GM19035 (cell line): Measurements from ENCODE around the gene CD28.
"Not testable (repeated sequence)": the region's sequence is repeated elsewhere in the genome, so short reads cannot be mapped to it uniquely, and the experiment has no call there.

Source experiments
- ATAC-seq: cut with Tn5 transposase; IDR thresholded peaks from one replicate; pipeline ENCODE4 v1.9.1; 2021; ENCODE audit not compliant: unreplicated experiment

The CD28 gene

GRCh38 chr2:203685789-203686420 is 20.5 kb upstream of the CD28 start:
- ATAC-seq = no peak

GRCh38 chr2:203687165-203687564 is 19.3 kb upstream of the CD28 start:
- no peak for ATAC-seq

GRCh38 chr2:203688798-203689197 is 17.6 kb upstream of the CD28 start:
- peak; percentile 77 for ATAC-seq

- ATAC-seq = no peak
These were observed 16.9 kb upstream of the CD28 start for GRCh38 chr2:203689426-203690116.

GRCh38 chr2:203690117-203690431 is 16.4 kb upstream of the CD28 start:
- ATAC-seq = no peak

- ATAC-seq = no peak
These were observed 15.9 kb upstream of the CD28 start for GRCh38 chr2:203690441-203691047.

GRCh38 chr2:203691149-203691548 is 15.3 kb upstream of the CD28 start:
- no peak for ATAC-seq

- ATAC-seq = no peak
These were observed 14.3 kb upstream of the CD28 start for GRCh38 chr2:203692031-203692710.

- ATAC-seq = no peak
These were observed 13.1 kb upstream of the CD28 start for GRCh38 chr2:203693242-203693879.

- no peak for ATAC-seq
These were observed 12.2 kb upstream of the CD28 start for GRCh38 chr2:203694191-203694590.

- peak; percentile 61 for ATAC-seq
These were observed 9.2 kb upstream of the CD28 start for GRCh38 chr2:203697190-203697589.

- ATAC-seq = not testable (repeated sequence)
These were observed 8.7 kb upstream of the CD28 start for GRCh38 chr2:203697763-203698162.

GRCh38 chr2:203698410-203698809 is 8.0 kb upstream of the CD28 start:
- ATAC-seq = not testable (repeated sequence)

GRCh38 chr2:203704430-203704829 is 2.0 kb upstream of the CD28 start:
- ATAC-seq = no peak

- ATAC-seq = no peak
These were observed 1.3 kb upstream of the CD28 start for GRCh38 chr2:203705178-203705577.

GRCh38 chr2:203707530-203707929 is 1.1 kb downstream of the CD28 start:
- ATAC-seq = no peak

- no peak for ATAC-seq
These were observed 2.5 kb downstream of the CD28 start for GRCh38 chr2:203708846-203709396.

GRCh38 chr2:203709416-203710040 is 3.1 kb downstream of the CD28 start:
- no peak for ATAC-seq

GRCh38 chr2:203710226-203710625 is 3.8 kb downstream of the CD28 start:
- ATAC-seq = no peak

GRCh38 chr2:203710952-203711351 is 4.5 kb downstream of the CD28 start:
- ATAC-seq = no peak

- ATAC-seq = no peak
These were observed 5.0 kb downstream of the CD28 start for GRCh38 chr2:203711399-203711798.
